NK-92 treated with Interleukin-12 subunit alpha and Interleukin-12 subunit beta, amount 100 ng/mL, for 24 hours (cell line): Measurements from ENCODE around the gene PRPF18.

ENCODE experiments used
- DNase-seq: peaks from one replicate; lab custom pipeline; 2025; lab: John Stamatoyannopoulos, UW

PRPF18 gene

DNA sequence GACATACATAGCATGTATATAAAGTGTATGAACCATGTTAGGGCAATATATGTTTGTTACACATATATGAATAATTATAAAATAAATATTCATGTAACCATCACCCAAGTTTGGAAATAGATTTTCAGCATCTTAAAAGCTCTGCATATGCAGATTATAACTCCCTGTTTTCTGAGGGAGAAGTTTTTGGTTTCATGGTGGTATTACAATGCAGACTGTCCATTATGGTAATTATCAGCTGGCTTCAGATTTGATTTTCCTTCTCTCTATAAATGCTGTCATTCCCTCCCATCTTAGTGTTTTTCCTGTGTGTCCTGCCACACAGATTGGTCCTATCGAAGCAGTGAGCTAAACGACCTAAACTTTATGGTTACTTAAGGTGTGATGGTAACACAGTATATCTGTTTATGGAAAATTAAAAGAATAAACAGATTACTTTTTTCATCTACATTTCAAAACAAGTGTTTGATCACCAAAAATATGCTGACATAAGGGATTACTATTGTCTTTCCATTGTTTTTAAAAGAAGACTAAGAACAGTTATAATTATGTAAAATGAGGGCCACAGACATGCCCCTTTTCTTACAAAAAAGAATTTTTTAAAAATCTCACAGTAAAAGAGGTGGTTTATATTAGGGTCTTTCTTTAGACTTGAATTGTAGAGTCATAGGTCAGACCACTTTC is 17.7 kb downstream of the PRPF18 start:
- no peak for DNase-seq

DNA sequence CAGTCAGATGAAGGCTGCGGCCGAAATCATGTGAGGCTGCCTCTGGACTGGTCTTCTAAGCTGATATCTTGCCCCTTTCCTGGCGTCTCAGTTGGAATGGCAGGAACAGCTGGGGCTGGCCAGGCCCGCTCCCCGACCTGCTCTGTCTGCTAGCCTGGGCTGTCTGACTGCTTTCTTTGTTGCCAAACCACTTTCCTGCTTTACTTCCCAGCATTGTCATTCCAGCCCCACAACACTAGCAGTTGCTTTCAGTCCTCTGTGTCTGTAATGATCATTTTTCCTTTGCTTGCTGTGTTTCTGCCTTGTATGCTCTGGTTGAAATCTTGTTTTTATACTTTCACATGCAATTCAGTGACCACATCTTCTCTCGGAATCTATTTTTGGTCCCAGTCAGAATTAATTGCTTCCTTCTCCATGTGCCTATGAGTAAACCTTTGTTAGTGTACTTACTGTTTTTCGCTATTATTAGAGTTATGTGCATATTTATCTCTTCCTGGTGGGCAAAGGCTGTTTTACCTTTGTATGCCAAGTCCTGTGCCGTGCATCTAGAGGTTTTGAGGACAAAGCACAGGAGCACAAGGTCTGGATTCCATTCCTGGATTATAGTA is 21.6 kb downstream of the PRPF18 start:
- DNase-seq: no peak

DNA sequence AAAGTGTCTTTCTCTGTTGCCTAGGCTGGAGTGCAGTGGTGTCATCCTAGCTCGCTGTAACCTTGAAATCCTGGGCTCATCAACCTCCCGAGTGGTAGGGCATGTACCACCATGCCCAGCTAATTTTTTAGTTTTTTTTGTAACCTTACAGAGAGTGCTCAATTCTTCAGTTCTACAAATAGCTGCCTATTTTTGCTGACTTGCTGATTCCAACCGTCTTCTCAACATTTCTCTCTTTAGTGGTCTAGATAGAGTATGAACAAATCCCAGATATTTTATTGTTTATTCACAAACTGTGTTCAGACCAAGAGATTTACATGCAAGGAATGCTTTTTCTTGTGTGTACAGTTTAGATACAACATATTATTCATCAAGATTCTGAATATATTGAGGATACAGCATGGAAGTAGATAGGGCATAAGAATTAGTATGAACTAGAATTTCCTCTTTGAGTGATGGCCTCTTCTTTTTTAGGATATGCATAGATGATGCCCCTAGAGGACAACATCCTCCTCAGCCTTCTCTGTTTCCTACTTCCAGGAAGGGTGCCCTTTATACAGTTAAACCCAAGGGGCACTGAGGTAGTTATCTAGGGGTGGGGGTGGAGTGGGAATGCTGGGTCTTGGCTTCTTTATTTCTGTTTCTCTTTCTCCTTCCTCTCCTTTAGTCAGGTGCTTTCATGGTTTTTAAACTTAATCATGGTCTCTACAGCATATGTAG is 26.0 kb downstream of the PRPF18 start:
- DNase-seq: no peak

DNA sequence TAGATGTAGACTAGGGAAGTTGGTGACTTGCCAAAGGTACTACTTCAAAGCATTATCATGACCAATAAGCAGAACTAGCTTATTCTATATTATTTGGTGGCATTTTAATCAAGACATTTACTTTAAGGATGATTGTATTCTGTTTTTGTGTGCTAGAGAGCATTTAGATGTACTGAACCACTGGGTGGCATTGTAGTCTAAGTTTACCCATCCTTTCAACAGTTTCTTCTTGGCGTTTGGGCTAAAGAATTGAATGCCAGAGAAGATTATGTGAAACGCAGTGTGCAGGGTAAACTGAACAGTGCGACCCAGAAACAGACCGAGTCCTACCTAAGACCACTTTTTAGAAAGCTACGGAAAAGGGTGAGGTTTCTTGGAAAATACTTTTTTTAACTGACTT is 26.8 kb downstream of the PRPF18 start:
- no peak for DNase-seq

DNA sequence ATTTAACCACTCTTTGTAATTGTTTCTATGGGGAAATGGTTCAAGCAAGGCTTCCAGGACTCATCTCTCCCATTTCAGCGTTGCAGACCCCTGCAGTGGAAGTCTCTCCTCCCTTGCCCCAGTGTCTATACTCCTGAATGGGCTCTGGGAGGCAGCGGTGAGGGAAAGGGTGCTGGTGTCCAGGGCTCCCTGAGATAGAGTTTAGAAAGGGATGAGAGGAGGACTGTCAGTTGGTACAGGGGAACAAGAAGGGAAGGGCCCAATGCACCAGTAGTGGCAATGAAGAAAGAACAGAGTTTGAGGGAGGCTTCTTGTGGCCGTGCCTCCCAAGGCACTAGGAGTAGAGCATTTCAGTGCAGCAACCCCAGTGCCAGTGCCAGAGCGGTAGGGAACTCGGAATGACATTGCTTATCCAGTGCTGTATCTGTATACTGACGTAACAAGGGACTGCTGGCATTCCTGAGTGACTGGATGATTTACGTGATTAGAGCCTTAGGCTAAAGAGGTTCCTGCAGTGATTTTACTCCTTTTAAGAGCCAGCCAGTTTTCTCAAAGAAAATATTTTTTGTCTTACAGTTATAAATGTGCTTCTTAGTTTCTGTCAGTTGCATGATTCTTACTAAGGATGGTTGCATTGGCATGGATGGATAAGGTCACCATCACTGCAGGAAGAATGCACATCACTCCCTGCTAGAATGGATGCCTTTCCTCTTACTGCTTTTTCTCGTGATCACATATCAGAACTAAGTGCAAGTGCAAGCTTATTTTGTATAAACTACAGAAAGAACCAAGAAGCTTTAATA is 28.0 kb downstream of the PRPF18 start:
- no peak for DNase-seq

DNA sequence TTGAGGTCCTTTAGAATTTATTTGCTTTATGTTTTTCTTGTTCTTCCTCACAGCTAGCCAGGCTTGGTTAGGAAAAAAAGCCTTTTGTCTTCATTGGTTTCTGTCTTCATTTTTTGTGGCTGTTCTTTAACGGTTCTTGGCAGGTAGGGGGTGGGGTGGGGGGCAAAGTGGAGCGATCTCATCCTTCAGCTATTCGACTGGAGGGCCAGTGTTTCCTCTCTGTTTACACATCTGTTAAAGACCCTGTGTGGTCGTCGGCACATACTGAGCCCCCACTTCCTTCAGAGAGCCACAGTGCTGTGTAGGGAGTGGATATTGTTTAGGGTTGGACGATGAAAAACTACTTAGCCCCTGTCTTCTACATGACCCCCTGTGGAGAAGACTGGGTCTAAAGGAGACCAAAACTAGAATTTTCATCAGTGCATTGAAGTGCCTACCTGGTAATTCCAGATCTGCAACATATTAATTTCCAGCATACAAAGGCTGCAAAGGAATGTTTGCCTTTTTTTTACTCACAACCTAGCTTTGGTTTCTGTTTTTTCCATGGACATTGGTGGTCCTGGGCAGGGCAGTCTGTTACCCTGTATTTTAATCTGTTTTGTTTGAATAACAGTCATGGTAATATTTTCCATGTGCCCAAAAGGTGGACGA is 29.0 kb downstream of the PRPF18 start:
- no peak for DNase-seq

DNA sequence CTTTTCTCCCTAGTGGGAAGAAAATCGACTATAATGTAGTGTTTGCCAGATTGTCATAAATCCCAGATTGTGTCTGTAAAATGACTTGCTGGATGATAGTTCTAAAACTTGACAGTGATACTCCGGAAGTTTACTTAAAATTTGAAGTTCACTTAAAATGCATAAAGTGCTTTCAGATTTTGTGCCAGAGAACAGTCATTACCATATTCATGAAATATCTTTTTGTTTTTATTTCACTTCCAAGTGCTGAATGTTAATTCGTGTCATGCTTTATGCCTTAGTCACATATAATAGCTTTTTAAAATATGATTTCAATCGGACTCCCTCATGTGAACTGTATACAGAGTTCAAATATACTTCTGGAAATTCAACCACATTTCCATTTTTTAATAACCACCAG is 30.4 kb downstream of the PRPF18 start:
- no peak for DNase-seq

DNA sequence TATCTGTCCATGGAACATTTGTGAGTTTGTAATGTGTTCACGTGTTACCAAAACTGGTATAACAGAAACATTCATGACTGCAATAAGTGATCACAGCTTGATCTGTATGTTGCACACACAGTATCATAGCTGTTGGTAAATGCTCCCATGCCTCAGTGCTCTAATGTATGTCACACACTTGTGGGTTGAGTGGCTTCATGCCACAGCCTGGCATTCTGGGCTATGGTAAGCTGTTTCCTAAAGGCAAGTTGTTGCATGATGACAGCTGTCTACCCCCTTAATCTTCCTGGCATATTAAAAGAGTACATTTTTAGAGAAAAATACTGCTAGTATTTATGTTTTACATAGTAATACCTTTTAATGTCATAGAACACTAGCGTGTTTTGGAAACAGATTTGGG is 35.2 kb downstream of the PRPF18 start:
- DNase-seq: no peak

DNA sequence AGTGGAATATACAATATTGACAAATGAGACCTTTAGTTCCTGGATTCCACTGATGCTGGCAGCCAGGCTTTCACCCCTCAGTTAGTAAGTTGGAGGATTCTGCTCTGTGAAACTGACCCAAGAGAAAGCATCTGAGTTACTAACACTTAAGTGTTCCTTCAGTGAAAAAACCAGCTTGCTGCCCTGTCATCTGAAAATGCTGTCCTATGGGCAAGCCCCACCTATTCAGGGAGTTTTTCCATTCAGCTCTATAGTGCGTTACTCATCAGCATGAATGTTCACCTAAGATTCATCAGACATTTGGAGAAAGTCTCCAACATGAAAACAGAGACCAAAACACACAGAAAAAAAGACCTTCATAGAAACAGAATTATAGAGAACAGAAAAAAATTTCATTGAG is 37.9 kb downstream of the PRPF18 start:
- no peak for DNase-seq

DNA sequence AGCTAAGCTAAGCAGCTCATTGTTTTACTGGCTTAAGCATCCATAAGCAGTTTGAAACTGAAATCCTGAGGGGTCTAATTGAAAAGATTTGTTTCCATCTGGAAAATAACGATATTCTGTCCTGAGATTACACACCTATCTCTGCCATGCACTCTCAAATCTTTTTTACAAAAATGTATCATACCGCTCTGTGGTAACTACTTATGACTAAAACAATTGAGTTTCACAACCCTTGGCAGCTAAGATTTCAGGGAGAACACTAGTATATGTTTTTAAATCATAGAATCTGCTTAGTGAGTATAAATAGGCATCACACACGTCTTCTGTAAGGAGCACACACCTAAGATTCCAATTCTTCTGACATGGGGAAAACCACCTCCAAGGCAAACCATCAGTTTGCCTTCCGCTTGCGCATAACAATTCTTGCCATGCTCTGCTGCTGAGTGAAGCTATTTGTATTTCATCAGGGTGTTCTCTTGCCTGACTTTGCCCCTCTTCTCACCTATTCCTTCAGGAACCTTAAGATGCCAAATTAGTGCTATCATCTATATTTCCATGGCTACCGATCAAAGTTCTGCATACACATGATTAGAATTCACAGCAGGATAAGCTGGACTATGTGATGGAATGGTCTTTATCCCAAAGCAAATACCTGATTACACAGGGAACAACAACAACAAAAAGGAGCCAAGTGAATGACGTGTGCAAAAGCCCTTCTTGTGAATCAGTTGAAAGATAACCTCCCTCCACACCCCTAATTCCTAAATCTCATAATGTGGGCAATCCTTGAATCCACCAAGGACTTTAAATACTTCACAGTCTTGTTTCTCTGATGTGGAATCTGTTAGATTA is 40.9 kb downstream of the PRPF18 start:
- no peak for DNase-seq

DNA sequence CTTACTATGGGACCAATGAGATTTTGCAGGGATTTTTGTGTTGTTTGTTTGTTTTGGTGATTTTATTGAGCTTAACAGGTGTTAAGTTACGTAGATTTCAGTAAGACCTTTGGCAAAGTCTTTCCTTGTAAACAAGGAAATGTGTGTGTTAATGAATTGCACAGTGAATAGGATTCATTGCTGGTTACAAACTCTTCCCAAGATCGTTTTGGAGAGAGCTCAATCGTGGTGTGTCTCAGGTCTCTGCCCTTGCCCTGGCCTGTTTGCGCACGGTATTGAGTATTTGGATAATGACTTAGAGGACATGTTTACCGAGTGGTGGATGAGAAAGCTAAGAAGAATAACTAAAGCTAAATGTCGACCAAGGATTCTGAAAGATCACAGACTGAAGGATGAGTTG is 41.9 kb downstream of the PRPF18 start:
- no peak for DNase-seq

DNA sequence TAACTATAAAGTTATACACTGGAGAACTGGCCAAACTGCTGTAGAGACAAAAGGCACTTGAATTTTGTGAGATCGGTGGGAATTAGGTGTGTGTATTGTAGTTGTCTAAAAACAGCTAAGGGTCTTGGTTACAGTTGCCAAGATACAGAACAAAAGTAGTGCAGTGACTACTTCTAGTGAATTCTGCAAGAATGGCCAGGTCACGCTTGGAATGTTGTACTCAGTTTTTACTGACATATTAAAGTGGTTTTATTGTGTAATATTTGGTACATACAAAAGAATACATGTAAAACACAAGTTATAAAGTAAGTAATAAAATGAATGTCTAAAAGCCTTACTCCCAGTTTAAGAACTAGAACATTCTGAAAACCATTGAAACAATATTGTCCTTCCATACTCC is 42.4 kb downstream of the PRPF18 start:
- no peak for DNase-seq

DNA sequence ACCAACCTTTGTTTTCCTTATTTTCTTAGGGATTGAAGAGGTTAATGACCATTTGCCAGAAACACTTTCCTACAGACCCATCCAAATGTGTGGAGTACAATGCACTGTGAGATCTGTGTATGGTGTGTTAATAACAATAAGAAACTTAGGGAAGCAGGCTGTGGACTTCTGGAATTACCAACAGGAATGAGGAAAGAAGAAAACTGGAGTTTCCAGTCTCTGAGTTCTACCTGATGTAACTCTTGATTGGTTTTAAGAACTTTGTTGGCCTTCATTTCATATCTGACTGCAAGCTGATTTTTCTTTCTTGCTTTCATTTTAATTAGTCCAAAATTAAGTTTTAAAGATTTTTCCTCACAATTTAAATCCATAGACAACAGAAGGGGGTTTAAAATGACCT is 43.5 kb downstream of the PRPF18 start:
- no peak for DNase-seq

DNA sequence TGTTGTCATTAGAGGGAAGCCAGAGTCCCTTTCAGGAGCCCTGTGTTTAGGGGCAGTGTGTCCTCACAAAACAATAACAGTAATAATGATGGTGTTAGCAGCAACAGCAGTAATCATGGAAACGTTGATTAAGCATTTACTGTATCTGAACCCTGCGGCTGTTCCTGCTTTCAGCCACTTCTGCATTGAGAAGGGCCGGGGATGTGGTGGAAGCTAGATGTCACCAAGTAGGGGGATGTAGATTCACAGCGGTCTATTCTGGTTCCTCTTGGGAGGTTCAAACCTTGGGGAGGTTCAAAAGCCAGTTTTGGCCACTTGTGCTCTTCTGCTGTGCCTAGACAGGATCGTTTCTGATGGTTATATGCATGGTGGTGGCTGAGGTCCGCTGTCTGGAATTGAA is 44.8 kb downstream of the PRPF18 start:
- no peak for DNase-seq

DNA sequence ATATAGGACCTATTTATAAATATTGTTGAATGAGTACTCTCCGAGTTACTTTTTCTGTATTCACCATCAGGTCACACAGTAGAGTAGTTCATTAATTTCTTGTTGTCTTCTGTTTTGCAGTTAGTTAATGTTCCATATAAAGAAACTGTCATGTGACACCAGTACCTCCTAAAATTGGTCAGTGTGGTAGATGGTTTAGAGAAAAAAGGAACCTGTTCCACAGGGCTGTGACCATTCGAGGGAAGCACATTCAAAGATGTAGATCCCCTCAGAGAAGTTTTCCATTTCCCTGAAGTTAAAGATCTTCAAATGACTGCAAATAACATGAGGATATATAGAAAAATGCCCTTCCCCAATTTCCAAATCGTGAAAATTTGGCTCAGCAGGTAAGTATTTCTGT is 45.7 kb downstream of the PRPF18 start:
- no peak for DNase-seq

DNA sequence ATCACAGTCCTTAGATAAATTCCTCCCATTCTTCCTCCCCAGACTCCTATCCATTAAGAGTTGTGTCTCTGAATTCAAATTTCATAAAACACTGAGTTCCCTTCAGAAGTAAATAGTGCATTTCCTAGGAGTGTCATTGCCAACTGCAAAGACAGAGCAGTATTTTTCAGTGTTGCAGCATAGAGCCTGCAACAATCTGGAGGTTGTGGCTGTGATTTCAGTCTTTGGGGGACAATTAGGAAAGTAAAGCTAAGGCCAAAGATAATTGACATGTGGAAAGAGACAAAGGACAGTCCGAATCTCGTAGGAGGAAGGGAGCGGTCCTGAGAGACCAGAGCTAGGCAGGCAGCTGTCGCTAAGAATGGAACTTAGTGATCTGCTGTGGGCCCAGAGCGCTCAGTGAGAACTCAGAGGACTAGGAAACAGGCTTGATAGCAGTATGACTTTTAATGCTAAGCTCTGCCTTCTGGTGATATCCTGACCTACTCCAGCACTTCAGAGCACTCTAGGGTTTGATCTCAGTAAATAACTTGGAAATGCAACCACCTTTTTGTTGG is 46.2 kb downstream of the PRPF18 start:
- no peak for DNase-seq

DNA sequence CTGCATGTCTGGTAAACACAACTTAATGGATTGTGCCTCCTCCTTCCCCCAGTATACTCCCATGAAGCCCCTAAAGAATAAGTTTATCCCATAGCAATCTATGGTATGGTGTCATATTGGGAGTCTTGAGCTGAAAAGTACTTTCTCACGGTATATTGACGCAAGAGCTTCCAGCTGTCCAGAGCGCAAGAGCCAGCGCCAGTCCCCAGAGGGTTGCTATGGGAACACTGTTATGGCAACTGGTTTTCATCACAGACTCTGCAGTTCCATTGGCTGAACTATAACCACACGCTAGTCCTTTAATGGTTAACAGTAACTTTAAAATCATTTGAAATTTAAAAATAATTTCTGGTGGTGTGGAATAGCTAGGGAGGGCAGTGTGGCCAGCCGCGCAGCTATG is 46.9 kb downstream of the PRPF18 start:
- no peak for DNase-seq

DNA sequence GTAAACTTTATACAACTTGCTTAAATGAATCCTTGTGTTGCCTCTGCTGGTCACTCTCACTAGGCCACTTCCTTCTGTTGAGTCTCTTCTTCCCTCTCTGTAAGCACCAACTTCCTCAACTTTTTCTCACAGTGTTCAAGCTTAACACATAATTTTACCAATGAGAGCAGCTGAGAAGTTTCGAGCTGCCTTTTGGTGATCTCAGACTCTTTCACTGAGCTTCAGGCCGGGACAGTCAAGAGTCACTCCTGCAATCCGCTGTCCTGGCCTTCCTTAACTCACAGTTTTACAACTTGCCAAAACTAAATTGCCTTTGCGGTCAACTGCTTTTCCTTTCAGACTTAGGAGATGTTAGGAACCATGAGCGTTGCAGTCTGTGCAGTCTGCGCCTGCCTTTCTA is 47.4 kb downstream of the PRPF18 start:
- no peak for DNase-seq

DNA sequence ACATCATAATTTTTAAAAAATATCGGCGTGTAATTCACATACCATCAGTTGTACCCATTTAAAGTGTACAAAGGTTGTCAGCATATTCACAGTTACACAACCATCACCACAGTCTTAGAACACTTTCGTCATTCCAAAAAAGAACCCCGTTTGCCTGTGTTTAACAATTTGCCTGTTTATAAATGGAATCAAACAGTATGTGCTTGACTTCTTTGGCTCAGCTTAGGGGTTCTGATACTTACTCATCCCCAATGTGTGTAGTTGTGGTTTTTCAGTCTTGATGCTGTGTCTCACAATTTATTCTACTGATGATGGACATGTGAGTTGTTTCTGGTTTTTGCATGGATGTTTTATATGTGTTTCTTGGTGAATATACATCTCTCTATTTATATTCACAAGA is 50.0 kb downstream of the PRPF18 start:
- DNase-seq: no peak

DNA sequence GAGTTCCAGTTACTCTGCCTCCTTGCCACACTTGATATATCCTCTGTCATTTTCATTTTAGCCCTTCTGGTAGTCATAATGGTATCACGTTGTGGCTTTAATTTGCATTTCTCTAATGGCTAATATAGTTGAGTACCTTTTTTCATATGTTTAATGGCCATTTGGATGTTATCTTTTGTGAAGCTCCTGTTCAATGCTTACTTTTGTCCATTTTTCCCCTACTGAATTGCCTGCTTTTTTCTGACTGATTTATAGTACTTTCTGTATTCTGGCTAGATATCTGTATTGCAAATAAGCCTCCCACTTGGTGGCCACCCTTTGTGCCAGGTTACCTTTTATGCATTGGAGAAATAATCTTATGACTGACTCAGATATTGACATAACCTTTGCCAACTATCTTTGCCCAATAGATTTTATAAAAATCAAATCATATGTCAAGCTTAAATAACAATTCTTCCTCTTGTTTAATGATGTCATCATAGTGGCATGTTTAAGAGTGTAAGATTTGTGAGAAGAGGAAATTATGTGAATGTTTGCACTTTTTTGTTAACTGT is 50.6 kb downstream of the PRPF18 start:
- no peak for DNase-seq

DNA sequence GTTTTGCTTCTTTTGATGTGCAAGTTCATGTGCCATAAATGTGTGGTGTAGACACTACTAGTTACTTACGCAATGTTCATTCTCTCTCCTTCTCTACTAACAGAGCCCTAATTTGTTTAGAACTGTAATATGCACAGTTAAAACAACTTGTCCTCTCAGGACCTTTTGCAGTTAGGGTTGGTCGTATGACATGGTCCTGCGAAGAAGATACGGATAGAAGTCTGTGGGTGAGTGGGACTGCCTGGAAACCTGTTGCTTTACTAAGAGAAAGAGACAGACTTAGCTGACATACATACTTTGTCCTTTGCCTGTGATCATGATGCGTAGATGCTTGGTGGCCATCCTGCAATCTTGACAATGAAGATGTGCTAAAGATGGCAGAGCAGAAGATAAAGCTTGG is 51.1 kb downstream of the PRPF18 start:
- no peak for DNase-seq
